Thyroid gland (tissue), 4 donors: ENCODE measurements around the gene PTPRR. TPM values are rescaled to one million over a fixed set of nuclear protein-coding genes. Genes with fewer than 3 reads are reported as not detected.

Experiments
- DNase-seq, 2 donors: peaks; one replicate each; pipeline ENCODE4 v3.0.0-alpha.2; 2019
- H3K27ac ChIP-seq, 3 donors: fragments of 200-600 bp; sonication (generic); 1 replicate in 2 of 3; 2 replicates in 1 of 3; pipeline ENCODE4 v1.5.1; 2016 to 2019; ENCODE audit warnings: mild to moderate bottlenecking in 1 of 3, moderate library complexity in 1 of 3
- H3K27me3 ChIP-seq: fragments of 200-600 bp; sonication (generic); one replicate; pipeline ENCODE4 v1.5.1; 2019
- H3K36me3 ChIP-seq, 2 donors: fragments of 200-600 bp; sonication (generic); one replicate each; pipeline ENCODE4 v1.5.1; 2016 to 2019
- H3K4me1 ChIP-seq, 2 donors: fragments of 200-600 bp; sonication (generic); one replicate each; pipeline ENCODE4 v1.5.1; 2017 to 2019
- H3K4me3 ChIP-seq, 3 donors: fragments of 200-600 bp; sonication (generic); replicated peaks in 1 of 3; 1 replicate in 2 of 3; 2 replicates in 1 of 3; pipeline ENCODE4 v1.5.1; 2016; ENCODE audit warnings: mild to moderate bottlenecking in 1 of 3
- H3K9me3 ChIP-seq: fragments of 200-600 bp; sonication (generic); one replicate; pipeline ENCODE4 v1.5.1; 2017
- CTCF ChIP-seq, 6 experiments: fragments of 200-600 bp in 3 of 6; fragments of 450-650 bp in 3 of 6; sonication (generic) in 3 of 6; IDR thresholded peaks; one replicate each; pipeline ENCODE4 v1.5.1; 2016 to 2019; ENCODE audit warnings: antibody characterized with exemption in 6 of 6, mild to moderate bottlenecking in 2 of 6, inconsistent platforms in 1 of 6, moderate library complexity in 1 of 6
- POLR2A ChIP-seq, 2 donors: fragments of 450-650 bp; IDR thresholded peaks; one replicate each; pipeline ENCODE4 v1.6.1; 2017; ENCODE audit warnings: antibody characterized with exemption in 2 of 2, mild to moderate bottlenecking in 2 of 2, moderate library complexity in 1 of 2
- WGBS, 2 donors: methylation state at CpG; one replicate each; pipeline ENCODE4 v1.1.5; 2017; 5-methylcytosine and 5-hydroxymethylcytosine counted together
- intact Hi-C: fragments of 100-400 bp; cut with DNase I; formaldehyde crosslinking; loops from one replicate; pipeline ENCODE4 v1.15.1; 2023
- total RNA-seq, 4 donors: library from RNA; depleted of rRNA; stranded (reverse); fragments of >200 nt; gene quantifications; one replicate each; pipeline ENCODE4 v1.2.3, GENCODE V29; 2016

Gene PTPRR
- total RNA-seq, 4 donors from 2014 or later: 0.39 to 0.94 (median 0.67) TPM; not detected in 1

- Histone ChIP-seq H3K9me3 (no peaks in the 10 kb centered on the region), H3K4me3 (no peak overlapping the region), H3K27ac (no peak overlapping the region), H3K4me1 (no peaks in the 10 kb centered on the region), H3K36me3 (no peaks in the 10 kb centered on the region), H3K27me3 (no peaks in the 10 kb centered on the region)
- intact Hi-C loops: no loop called here
- WGBS, 2 donors: 77% methylated on average over 3 of the region's 3 CpGs
- DNase-seq: no peak
- TF ChIP-seq POLR2A (IDR thresholded peaks at IDR 0.05): no peak
- TF ChIP-seq CTCF (IDR thresholded peaks at IDR 0.05): no peak
Measured at GRCh38 chr12:70843363-70843762, 77.2 kb downstream of the PTPRR start.

DNA sequence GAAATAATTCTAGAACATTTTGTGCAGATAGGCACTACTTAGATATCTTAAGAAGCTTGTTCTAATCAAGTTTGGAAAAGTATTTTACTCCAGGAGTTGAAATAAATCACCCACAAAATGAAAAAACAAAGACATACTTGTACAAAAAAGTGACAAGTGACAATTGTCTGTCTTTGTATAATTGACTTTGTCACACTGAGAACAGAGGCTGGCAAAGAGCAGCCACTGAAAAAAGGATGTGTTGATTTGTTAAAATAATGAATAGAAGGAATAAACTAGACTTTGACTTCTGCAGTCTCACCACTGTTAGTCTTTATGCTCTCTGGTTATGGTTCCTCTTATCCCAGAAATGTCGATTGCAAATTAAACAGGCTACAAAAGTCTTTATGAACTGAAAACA, 77.6 kb downstream of the PTPRR start:
- Histone ChIP-seq H3K4me3 (no peak overlapping the region), H3K27me3 (no peaks in the 10 kb centered on the region), H3K36me3 (no peaks in the 10 kb centered on the region), H3K4me1 (no peaks in the 10 kb centered on the region), H3K27ac (no peak overlapping the region), H3K9me3 (no peaks in the 10 kb centered on the region)
- WGBS, 2 donors: 80 to 85% methylated on average over 1 of the region's 1 CpG
- TF ChIP-seq POLR2A (IDR thresholded peaks at IDR 0.05): no peak
- TF ChIP-seq CTCF (IDR thresholded peaks at IDR 0.05): no peak
- no peak for DNase-seq
- intact Hi-C loops: no loop called here

DNA sequence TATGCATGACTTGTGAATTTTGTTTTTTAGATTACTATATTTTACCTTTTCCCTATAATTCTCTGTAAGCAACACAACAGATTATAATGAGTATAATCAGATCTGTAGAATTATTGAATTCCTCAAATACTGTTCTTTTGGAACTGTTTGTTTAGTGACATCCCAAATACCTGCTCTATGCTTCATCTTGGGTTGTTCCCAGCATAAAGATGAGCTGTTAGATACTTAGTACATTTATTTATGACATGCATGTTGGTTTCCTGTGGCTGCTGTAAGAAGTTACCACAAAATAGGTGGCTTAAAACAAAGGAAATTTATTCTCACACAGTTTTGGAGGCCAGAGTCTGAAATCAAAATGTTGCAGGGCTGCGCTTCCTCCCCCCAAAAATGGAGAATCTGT, 78.4 kb downstream of the PTPRR start:
- no peaks in the 10 kb centered on the region for H3K4me1 ChIP-seq
- H3K9me3 ChIP-seq: no peaks in the 10 kb centered on the region
- H3K27me3 ChIP-seq: no peaks in the 10 kb centered on the region
- intact Hi-C loops: no loop called here
- no peaks in the 10 kb centered on the region for H3K36me3 ChIP-seq
- H3K4me3 ChIP-seq: no peak overlapping the region
- WGBS, 2 donors: 97 to 100% methylated on average over 1 of the region's 1 CpG
- no peak overlapping the region for H3K27ac ChIP-seq
- no peak for TF ChIP-seq POLR2A (IDR thresholded peaks at IDR 0.05)
- TF ChIP-seq CTCF (IDR thresholded peaks at IDR 0.05): no peak
- DNase-seq: no peak

- no peak overlapping the region for H3K27ac ChIP-seq
- no peak overlapping the region for H3K4me3 ChIP-seq
- TF ChIP-seq CTCF (IDR thresholded peaks at IDR 0.05) (no peak), POLR2A (IDR thresholded peaks at IDR 0.05) (no peak)
- no peaks in the 10 kb centered on the region for H3K27me3 ChIP-seq
- no peaks in the 10 kb centered on the region for H3K36me3 ChIP-seq
- H3K9me3 ChIP-seq: no peaks in the 10 kb centered on the region
- H3K4me1 ChIP-seq: no peaks in the 10 kb centered on the region
- no peak for DNase-seq
- intact Hi-C loops: no loop called here
- 87 to 92% methylated on average over 4 of the region's 4 CpGs for WGBS, 2 donors
Measured at GRCh38 chr12:70840656-70841350, 79.7 kb downstream of the PTPRR start.

DNA sequence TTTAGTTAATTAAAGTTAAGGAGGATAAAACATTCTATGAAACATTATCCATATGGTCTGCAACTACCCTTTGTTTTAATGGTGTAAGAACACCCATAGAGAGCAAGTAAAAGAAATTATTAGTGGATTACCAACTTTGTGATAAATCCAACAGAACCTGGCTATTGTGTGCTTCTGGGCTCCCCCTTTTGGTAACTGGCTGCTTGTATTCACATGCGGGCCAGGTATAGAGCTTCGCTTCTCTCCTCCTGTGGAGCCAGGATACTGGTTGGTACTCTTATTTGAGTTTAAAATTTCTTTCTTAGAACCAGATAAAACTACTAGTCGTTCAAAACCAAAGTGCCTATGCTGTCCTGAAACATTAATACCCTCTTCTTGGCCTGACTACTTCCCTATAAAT, 81.0 kb downstream of the PTPRR start:
- H3K9me3 ChIP-seq: no peaks in the 10 kb centered on the region
- no peak overlapping the region for H3K27ac ChIP-seq
- no peaks in the 10 kb centered on the region for H3K36me3 ChIP-seq
- no peaks in the 10 kb centered on the region for H3K27me3 ChIP-seq
- TF ChIP-seq POLR2A (IDR thresholded peaks at IDR 0.05) (no peak), CTCF (IDR thresholded peaks at IDR 0.05) (no peak)
- WGBS, 2 donors: 63% methylated on average over 3 of the region's 3 CpGs
- H3K4me3 ChIP-seq: no peak overlapping the region
- no peak for DNase-seq
- intact Hi-C loops: no loop called here
- no peaks in the 10 kb centered on the region for H3K4me1 ChIP-seq
